ENCODE measurements around the gene KLK4.

DNA sequence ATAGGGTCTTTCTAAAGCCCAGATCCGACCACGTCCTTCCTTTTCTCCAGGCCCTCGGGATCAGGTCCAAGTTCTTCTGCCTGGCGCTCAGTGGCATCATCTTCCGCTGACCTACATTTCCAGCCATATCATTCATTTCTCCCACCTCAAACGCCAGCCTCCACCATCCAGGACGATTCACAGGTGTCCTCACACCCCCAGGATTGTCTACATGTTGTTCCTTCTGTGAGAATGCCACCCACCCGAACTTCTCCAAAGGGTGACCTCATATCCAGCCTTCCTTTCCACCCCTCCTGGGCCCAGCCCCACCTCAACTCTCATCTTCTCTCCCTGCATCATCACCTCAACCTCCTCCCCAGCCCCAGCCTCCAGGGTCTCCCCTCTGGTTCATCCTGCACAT lies 46.4 kb upstream of the KLK4 start:
- TF ChIP-seq, protein P1, sequence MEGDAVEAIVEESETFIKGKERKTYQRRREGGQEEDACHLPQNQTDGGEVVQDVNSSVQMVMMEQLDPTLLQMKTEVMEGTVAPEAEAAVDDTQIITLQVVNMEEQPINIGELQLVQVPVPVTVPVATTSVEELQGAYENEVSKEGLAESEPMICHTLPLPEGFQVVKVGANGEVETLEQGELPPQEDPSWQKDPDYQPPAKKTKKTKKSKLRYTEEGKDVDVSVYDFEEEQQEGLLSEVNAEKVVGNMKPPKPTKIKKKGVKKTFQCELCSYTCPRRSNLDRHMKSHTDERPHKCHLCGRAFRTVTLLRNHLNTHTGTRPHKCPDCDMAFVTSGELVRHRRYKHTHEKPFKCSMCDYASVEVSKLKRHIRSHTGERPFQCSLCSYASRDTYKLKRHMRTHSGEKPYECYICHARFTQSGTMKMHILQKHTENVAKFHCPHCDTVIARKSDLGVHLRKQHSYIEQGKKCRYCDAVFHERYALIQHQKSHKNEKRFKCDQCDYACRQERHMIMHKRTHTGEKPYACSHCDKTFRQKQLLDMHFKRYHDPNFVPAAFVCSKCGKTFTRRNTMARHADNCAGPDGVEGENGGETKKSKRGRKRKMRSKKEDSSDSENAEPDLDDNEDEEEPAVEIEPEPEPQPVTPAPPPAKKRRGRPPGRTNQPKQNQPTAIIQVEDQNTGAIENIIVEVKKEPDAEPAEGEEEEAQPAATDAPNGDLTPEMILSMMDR (IDR thresholded peaks at IDR 0.05) = no peak
- TF ChIP-seq POLR2A (IDR thresholded peaks at IDR 0.05) = no peak

Data from heart left ventricle (tissue), 13 donors.